GM18519 (cell line): ENCODE results near the gene DNAH5.

ENCODE experiments used
- ATAC-seq: cut with Tn5 transposase; IDR thresholded peaks from one replicate; pipeline ENCODE4 v1.9.1; 2021; ENCODE audit warnings: mild to moderate bottlenecking, moderate library complexity; ENCODE audit not compliant: unreplicated experiment, low FRiP score

The DNAH5 gene

DNA sequence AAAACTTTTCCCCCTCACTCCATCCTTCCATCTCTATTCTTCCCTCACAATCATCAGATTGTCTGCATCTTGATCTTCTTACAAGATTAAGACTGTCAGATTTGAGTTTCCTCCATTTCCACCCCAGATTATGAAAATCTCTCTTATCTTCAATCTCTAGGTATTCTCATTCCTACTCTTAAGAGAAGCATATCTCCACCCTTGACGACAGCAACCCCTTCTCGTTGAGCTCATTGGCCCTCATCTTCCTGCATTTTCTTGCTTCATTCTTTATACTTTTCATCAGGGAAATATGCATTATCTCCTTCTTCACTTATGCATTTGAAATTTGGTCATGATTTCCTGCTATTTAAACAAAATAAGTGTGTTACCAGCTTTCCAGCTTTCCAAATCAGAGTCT lies 301.3 kb downstream of the DNAH5 start:
- ATAC-seq, result no peak
